Measurements from ENCODE around the gene LRRC14B. TPM values are rescaled to one million over a fixed set of nuclear protein-coding genes. Genes with fewer than 3 reads are reported as not detected.

Gene LRRC14B
- total and polyA plus RNA-seq, 4 donors: 0.09 TPM; not detected in 3

DNA sequence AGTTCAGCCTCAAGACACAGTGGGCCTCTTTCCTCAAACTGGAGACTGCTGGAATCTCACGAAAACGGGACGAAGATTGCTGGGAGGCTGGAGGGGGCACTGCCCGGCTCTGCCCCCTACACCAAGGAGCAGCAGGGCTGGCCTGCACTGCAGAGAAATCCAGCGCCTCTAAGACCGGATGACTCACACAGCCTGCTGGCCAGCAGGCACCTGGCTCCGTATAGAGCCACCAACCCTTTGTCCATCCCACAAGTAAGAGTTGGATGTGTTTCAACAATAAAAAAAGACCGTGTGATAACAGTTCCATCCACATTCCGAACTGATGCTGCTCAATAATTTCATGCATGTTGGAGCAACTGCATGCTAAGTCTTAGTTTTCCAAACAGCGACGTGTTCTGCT is 15.1 kb downstream of the LRRC14B start:
- no peaks in the 10 kb centered on the region for H3K4me1 ChIP-seq (ENCODE audit: control insufficient read depth in 4 of 4, insufficient read depth in 4 of 4, low read length in 3 of 4)
- H3K9ac ChIP-seq (ENCODE audit: low read depth in 1 of 2, low read length in 2 of 2): no peak overlapping the region
- WGBS: 87% methylated on average over 11 of the region's 11 CpGs
- no peak overlapping the region for H3K4me3 ChIP-seq (ENCODE audit: low read depth in 1 of 3, low read length in 3 of 3)
- TF ChIP-seq RXRA (IDR thresholded peaks at IDR 0.05): no peak
- no peak for DNase-seq (ENCODE audit: low spot score)
- no peak overlapping the region for H3K27ac ChIP-seq (ENCODE audit: low read depth in 1 of 2, low read length in 2 of 2)
- no peaks in the 10 kb centered on the region for H3K27me3 ChIP-seq (ENCODE audit: control insufficient read depth in 4 of 4, insufficient read depth in 4 of 4, low read length in 3 of 4)
- peaks cover 0 to 30% (median 11%) of the 10 kb centered on the region in 4 donors for H3K36me3 ChIP-seq (ENCODE audit: control insufficient read depth in 4 of 4, insufficient read depth in 3 of 4, low read depth in 1 of 4, low read length in 3 of 4)
- no peaks in the 10 kb centered on the region for H3K9me3 ChIP-seq (ENCODE audit: control insufficient read depth in 4 of 4, low read length in 3 of 4)

DNA sequence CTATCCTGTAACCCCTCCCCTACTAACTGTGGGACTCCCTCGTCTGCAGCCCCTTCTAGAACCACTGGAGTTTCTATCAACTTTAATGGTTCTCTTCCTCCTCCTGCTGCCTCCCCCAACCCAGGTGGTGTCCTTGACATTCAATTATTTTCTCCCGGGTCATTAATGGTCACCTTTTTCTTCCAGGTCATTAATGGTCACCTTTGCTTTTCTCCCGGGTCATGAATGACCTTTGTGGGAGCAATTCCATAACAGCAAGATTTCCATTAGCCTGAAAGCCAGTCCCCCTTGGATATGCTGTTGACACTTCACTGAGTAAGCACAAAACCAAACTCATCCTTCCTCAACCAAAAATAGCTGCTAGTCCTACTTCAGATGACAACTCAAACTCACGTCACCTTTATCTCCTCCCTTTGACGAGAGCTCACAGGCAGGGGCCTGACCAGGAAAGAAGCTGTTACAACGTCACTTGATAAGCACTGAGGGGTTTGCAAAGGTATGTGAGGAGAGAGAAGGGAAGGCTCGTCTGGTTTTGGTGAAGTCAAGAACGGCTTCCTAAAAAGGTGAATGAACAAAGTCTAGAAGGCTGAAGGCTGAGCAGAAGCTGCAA is 15.7 kb downstream of the LRRC14B start:
- H3K27ac ChIP-seq (ENCODE audit: low read depth in 1 of 2, low read length in 2 of 2): no peak overlapping the region
- H3K4me3 ChIP-seq (ENCODE audit: low read depth in 1 of 3, low read length in 3 of 3): no peak overlapping the region
- DNase-seq (ENCODE audit: low spot score): no peak
- H3K9ac ChIP-seq (ENCODE audit: low read depth in 1 of 2, low read length in 2 of 2): no peak overlapping the region
- no peaks in the 10 kb centered on the region for H3K27me3 ChIP-seq (ENCODE audit: control insufficient read depth in 4 of 4, insufficient read depth in 4 of 4, low read length in 3 of 4)
- TF ChIP-seq, protein P1, sequence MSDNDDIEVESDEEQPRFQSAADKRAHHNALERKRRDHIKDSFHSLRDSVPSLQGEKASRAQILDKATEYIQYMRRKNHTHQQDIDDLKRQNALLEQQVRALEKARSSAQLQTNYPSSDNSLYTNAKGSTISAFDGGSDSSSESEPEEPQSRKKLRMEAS (IDR thresholded peaks at IDR 0.05): no peak
- TF ChIP-seq YY1 (IDR thresholded peaks at IDR 0.05): no peak
- TF ChIP-seq TAF1 (conservative IDR thresholded peaks at IDR 0.05): no peak
- no peak for TF ChIP-seq FOXA1 (IDR thresholded peaks at IDR 0.05)
- no peak for TF ChIP-seq EGR1 (IDR thresholded peaks at IDR 0.05; ENCODE audit: low read depth in 2 of 2)
- no peak for TF ChIP-seq ZBTB33 (IDR thresholded peaks at IDR 0.05)
- TF ChIP-seq HNF4G (IDR thresholded peaks at IDR 0.05): no peak
- TF ChIP-seq, protein P2, sequence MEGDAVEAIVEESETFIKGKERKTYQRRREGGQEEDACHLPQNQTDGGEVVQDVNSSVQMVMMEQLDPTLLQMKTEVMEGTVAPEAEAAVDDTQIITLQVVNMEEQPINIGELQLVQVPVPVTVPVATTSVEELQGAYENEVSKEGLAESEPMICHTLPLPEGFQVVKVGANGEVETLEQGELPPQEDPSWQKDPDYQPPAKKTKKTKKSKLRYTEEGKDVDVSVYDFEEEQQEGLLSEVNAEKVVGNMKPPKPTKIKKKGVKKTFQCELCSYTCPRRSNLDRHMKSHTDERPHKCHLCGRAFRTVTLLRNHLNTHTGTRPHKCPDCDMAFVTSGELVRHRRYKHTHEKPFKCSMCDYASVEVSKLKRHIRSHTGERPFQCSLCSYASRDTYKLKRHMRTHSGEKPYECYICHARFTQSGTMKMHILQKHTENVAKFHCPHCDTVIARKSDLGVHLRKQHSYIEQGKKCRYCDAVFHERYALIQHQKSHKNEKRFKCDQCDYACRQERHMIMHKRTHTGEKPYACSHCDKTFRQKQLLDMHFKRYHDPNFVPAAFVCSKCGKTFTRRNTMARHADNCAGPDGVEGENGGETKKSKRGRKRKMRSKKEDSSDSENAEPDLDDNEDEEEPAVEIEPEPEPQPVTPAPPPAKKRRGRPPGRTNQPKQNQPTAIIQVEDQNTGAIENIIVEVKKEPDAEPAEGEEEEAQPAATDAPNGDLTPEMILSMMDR (IDR thresholded peaks at IDR 0.05; ENCODE audit: low read depth, low read length, missing input control): no peak
- TF ChIP-seq, protein P3, sequence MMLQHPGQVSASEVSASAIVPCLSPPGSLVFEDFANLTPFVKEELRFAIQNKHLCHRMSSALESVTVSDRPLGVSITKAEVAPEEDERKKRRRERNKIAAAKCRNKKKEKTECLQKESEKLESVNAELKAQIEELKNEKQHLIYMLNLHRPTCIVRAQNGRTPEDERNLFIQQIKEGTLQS (IDR thresholded peaks at IDR 0.05): no peak
- TF ChIP-seq HNF4A (conservative IDR thresholded peaks at IDR 0.05): no peak
- TF ChIP-seq SP1 (IDR thresholded peaks at IDR 0.05): no peak
- TF ChIP-seq, protein P4, sequence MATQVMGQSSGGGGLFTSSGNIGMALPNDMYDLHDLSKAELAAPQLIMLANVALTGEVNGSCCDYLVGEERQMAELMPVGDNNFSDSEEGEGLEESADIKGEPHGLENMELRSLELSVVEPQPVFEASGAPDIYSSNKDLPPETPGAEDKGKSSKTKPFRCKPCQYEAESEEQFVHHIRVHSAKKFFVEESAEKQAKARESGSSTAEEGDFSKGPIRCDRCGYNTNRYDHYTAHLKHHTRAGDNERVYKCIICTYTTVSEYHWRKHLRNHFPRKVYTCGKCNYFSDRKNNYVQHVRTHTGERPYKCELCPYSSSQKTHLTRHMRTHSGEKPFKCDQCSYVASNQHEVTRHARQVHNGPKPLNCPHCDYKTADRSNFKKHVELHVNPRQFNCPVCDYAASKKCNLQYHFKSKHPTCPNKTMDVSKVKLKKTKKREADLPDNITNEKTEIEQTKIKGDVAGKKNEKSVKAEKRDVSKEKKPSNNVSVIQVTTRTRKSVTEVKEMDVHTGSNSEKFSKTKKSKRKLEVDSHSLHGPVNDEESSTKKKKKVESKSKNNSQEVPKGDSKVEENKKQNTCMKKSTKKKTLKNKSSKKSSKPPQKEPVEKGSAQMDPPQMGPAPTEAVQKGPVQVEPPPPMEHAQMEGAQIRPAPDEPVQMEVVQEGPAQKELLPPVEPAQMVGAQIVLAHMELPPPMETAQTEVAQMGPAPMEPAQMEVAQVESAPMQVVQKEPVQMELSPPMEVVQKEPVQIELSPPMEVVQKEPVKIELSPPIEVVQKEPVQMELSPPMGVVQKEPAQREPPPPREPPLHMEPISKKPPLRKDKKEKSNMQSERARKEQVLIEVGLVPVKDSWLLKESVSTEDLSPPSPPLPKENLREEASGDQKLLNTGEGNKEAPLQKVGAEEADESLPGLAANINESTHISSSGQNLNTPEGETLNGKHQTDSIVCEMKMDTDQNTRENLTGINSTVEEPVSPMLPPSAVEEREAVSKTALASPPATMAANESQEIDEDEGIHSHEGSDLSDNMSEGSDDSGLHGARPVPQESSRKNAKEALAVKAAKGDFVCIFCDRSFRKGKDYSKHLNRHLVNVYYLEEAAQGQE (IDR thresholded peaks at IDR 0.05): no peak
- no peak for TF ChIP-seq RXRA (IDR thresholded peaks at IDR 0.05)
- TF ChIP-seq RAD21 (IDR thresholded peaks at IDR 0.05): no peak
- H3K9me3 ChIP-seq (ENCODE audit: control insufficient read depth in 4 of 4, low read length in 3 of 4): no peaks in the 10 kb centered on the region
- peaks cover 0 to 30% (median 11%) of the 10 kb centered on the region in 4 donors for H3K36me3 ChIP-seq (ENCODE audit: control insufficient read depth in 4 of 4, insufficient read depth in 3 of 4, low read depth in 1 of 4, low read length in 3 of 4)
- WGBS: 87% methylated on average over 8 of the region's 8 CpGs
- H3K4me1 ChIP-seq (ENCODE audit: control insufficient read depth in 4 of 4, insufficient read depth in 4 of 4, low read length in 3 of 4): no peaks in the 10 kb centered on the region

All from liver (tissue), 9 donors.